CD4-positive, alpha-beta T cell (primary cell): ENCODE data around the gene FCGBP. TPM values are rescaled to one million over a fixed set of nuclear protein-coding genes. Genes with fewer than 3 reads are reported as not detected.

ENCODE experiments used
- ATAC-seq: fragments of 200-7000 bp; cut with Tn5 transposase; one replicate; pipeline ENCODE4 v1.10.0; 2022; ENCODE audit warnings: mild to moderate bottlenecking; ENCODE audit not compliant: poor library complexity
- CTCF ChIA-PET: fragments of 350-600 bp; sonication (Branson Sonifier 250); formaldehyde crosslinking; loops from one replicate; lab custom pipeline; 2021; ENCODE audit warnings: antibody characterized with exemption, inconsistent platforms; lab: Charles Lee
- POLR2A ChIA-PET: fragments of 350-600 bp; sonication (Branson Sonifier 250); formaldehyde crosslinking; loops from one replicate; lab custom pipeline; 2021; ENCODE audit warnings: antibody characterized with exemption, inconsistent platforms; lab: Charles Lee
- DNase-seq, 14 experiments: peaks; one replicate each; pipeline ENCODE4 v3.0.0-alpha.2; 2013 to 2020; ENCODE audit warnings: mixed read lengths in 2 of 14
- H3K27ac ChIP-seq, 2 donors: one replicate each; pipeline versions ENCODE4 v1.5.1 to v1.7.0; 2013; ENCODE audit warnings: low read length in 2 of 2, low read depth in 1 of 2, mild to moderate bottlenecking in 1 of 2
- H3K27me3 ChIP-seq, 2 experiments: 1 replicate in 1 of 2; 2 replicates in 1 of 2; pipeline versions ENCODE4 v1.6.1 to v1.7.0; 2013; ENCODE audit warnings: low read length in 2 of 2, control low read depth in 1 of 2, mild to moderate bottlenecking in 1 of 2, moderate library complexity in 1 of 2; ENCODE audit not compliant: insufficient read depth in 2 of 2, control insufficient read depth in 1 of 2
- H3K36me3 ChIP-seq: one replicate; pipeline ENCODE4 v1.6.1; 2013; ENCODE audit warnings: low read length, control low read depth; ENCODE audit not compliant: insufficient read depth
- H3K4me1 ChIP-seq: one replicate; pipeline ENCODE4 v1.6.1; 2013; ENCODE audit warnings: low read length, control low read depth; ENCODE audit not compliant: insufficient read depth
- H3K4me3 ChIP-seq: one replicate; pipeline ENCODE4 v1.5.1; 2013; ENCODE audit warnings: mild to moderate bottlenecking, low read length, moderate library complexity
- H3K9me3 ChIP-seq, 2 experiments: 1 replicate in 1 of 2; 2 replicates in 1 of 2; pipeline versions ENCODE4 v1.6.1 to v1.7.0; 2013; ENCODE audit warnings: low read length in 2 of 2, mild to moderate bottlenecking in 2 of 2, control low read depth in 1 of 2, moderate library complexity in 1 of 2; ENCODE audit not compliant: control insufficient read depth in 1 of 2, insufficient read depth in 1 of 2
- H3K27ac Mint-ChIP-seq: one replicate; pipeline ENCODE4 v1.8.0; 2020; ENCODE audit warnings: mixed read lengths
- H3K27me3 Mint-ChIP-seq: one replicate; pipeline ENCODE4 v1.8.0; 2021; ENCODE audit warnings: mixed read lengths
- H3K36me3 Mint-ChIP-seq: one replicate; pipeline ENCODE4 v1.8.0; 2021; ENCODE audit warnings: low read depth, mixed read lengths
- H3K4me1 Mint-ChIP-seq: one replicate; pipeline ENCODE4 v1.8.0; 2021; ENCODE audit warnings: low read depth, mixed read lengths
- H3K4me3 Mint-ChIP-seq: one replicate; pipeline ENCODE4 v1.8.0; 2020; ENCODE audit warnings: mild to moderate bottlenecking, mixed read lengths
- H3K9me3 Mint-ChIP-seq: one replicate; pipeline ENCODE4 v1.8.0; 2020; ENCODE audit warnings: mixed read lengths
- intact Hi-C, 2 experiments: fragments of 100-400 bp; cut with DNase I in 1 of 2; cut with micrococcal nuclease in 1 of 2; formaldehyde crosslinking; loops; one replicate each; pipeline versions ENCODE4 v1.15.1 to v1.9.0; 2023 to 2025; cut with DNase I, micrococcal nuclease
- total RNA-seq, 174 experiments: library from RNA in 2 of 174; stranded (reverse) in 2 of 174; gene quantifications; one replicate each; pipeline ENCODE4 v1.2.3 and lab custom pipeline; 2021 to 2026
- TF ChIP-seq, protein P1 (sequence below): fragments of 200-600 bp; IDR thresholded peaks from one replicate; pipeline ENCODE4 v1.8.0; 2022; ENCODE audit warnings: antibody characterized with exemption, mild to moderate bottlenecking

The FCGBP gene
- total RNA-seq, 2 experiments from 2014 or later = 16.3 to 19.1 TPM

DNA sequence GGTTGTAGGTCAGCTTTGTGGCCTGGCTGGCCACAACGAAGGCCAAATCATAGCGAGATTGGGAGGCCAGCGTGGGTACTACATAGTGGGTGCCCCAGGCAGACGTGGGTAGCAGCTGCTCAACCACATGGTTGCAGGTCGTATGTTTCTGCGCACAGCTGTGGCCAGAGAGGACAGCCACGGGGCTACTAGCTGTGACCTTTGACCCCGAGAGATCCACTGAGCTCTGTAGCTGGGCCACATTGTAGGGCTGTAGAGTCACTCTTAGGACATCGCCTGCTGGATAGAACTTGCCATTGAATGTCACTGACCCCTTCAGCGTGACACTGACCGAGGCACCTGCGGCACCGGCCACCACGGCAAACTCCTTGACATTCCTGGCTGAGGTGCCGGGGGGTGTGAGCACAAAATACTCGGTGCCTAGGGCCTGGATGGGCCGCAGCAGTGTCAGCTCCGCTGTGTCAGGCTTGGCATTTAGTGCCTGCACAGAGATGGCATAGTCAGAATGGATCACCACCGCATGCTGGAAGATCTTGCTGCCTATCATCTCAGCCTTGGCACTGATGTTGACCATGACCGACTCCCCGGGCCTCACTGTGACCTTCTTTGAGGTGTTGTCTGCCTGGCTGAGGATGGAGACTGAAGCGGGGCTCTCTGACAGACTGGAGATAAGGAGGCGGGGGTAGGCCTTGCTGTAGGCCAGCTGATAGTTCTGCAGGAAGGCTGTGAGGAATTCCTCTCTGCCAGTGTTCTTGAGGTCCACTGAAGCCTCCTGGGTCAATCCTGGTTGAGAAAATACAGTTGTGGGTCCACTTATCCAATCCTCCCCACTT, 6.7 kb downstream of the FCGBP start:
- intact Hi-C loops = no loop called here
- Histone ChIP-seq H3K9me3 (no peaks in the 10 kb centered on the region), H3K27me3 (no peaks in the 10 kb centered on the region), H3K4me3 (no peak overlapping the region), H3K4me1 (peaks cover 11% of the 10 kb centered on the region), H3K27ac (no peak overlapping the region), H3K36me3 (peaks cover 2% of the 10 kb centered on the region)
- DNase-seq (no peak), ATAC-seq (no peak)
- peaks cover 42% of the 10 kb centered on the region for H3K36me3 Mint-ChIP-seq
- H3K27me3 Mint-ChIP-seq = no peaks in the 10 kb centered on the region
- H3K4me1 Mint-ChIP-seq = peaks cover 46% of the 10 kb centered on the region
- CTCF ChIA-PET = interaction anchor here (2.6 kb wide), 1 partner anchor 43 kb away, joined by 10 read pairs; the partner anchor contains the start of gene PSMC4
- no peak overlapping the region for H3K4me3 Mint-ChIP-seq
- POLR2A ChIA-PET = interaction anchor here (0.9 to 1.7 kb wide), 3 partner anchors 9 to 43 kb away, joined by 3 to 6 read pairs (median 4); partner anchors contain the start of gene PSMC4
- TF ChIP-seq, protein P1, sequence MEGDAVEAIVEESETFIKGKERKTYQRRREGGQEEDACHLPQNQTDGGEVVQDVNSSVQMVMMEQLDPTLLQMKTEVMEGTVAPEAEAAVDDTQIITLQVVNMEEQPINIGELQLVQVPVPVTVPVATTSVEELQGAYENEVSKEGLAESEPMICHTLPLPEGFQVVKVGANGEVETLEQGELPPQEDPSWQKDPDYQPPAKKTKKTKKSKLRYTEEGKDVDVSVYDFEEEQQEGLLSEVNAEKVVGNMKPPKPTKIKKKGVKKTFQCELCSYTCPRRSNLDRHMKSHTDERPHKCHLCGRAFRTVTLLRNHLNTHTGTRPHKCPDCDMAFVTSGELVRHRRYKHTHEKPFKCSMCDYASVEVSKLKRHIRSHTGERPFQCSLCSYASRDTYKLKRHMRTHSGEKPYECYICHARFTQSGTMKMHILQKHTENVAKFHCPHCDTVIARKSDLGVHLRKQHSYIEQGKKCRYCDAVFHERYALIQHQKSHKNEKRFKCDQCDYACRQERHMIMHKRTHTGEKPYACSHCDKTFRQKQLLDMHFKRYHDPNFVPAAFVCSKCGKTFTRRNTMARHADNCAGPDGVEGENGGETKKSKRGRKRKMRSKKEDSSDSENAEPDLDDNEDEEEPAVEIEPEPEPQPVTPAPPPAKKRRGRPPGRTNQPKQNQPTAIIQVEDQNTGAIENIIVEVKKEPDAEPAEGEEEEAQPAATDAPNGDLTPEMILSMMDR = no peak
- peak overlapping the region; percentile 27 for H3K27ac Mint-ChIP-seq
- H3K9me3 Mint-ChIP-seq = no peaks in the 10 kb centered on the region

DNA sequence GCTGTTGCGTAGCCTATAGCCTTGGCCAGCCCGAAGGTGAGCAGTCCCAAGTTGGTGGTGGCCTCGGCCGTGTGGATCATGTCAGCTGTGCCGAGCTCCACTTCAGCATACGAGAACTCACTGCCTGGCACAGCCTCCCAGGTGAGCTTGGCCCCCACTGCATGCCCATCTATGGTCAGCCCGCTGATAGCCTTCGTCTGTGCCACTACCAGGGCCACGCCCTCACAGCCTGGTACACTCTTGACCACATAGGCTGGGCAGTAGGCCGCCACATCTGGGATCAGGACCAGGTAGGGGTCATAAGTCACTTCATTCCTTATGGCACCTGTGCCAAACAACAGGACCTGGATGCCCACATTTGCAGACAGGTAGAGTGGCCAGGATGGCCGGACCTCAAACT, 7.4 kb downstream of the FCGBP start:
- intact Hi-C loops = no loop called here
- Mint-ChIP-seq H3K4me1 (peaks cover 44% of the 10 kb centered on the region), H3K9me3 (no peaks in the 10 kb centered on the region), H3K27ac (no peak overlapping the region), H3K4me3 (no peak overlapping the region), H3K36me3 (peaks cover 42% of the 10 kb centered on the region), H3K27me3 (no peaks in the 10 kb centered on the region)
- Histone ChIP-seq H3K36me3 (peaks cover 2% of the 10 kb centered on the region), H3K27me3 (no peaks in the 10 kb centered on the region), H3K4me3 (no peak overlapping the region), H3K27ac (no peak overlapping the region), H3K9me3 (no peaks in the 10 kb centered on the region), H3K4me1 (peaks cover 11% of the 10 kb centered on the region)
- ChIA-PET POLR2A (interaction anchor here (1.7 kb wide), 1 partner anchor 43 kb away, joined by 6 read pairs; the partner anchor contains the start of gene PSMC4), CTCF (no interaction called here)
- TF ChIP-seq, protein P1 = no peak
- ATAC-seq = no peak
- no peak for DNase-seq

DNA sequence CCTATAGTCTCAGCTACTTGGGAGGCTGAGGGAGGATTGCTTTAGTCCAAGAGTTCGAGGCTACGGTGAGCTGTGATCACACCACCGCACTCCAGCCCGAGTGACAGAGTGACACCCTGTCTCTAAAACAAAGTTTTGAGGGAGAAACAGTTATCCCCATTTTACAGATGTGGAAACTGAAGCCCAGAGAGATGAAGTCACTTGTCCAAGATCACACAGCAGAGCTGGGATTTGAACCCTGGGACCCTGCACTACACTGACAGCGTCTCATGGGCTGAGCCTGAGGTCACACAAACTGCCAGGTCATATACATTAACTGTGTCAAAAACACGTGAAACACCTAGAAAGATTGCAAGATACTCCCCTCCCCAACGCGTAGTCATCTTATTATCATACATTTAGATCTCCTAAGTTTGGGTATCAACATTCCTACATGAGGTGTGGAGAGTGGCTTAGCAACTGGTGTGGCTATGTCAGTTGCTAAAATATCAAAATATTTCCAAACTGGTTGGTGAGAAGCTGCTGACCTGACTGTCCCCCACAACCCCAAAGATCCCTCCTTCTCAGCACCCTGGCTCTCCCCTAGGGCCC, 8.2 kb downstream of the FCGBP start:
- Histone ChIP-seq H3K9me3 (no peaks in the 10 kb centered on the region), H3K4me1 (peaks cover 11% of the 10 kb centered on the region), H3K36me3 (peaks cover 2% of the 10 kb centered on the region), H3K27ac (no peak overlapping the region), H3K4me3 (no peak overlapping the region), H3K27me3 (no peaks in the 10 kb centered on the region)
- H3K4me3 Mint-ChIP-seq = no peak overlapping the region
- no peak overlapping the region for H3K27ac Mint-ChIP-seq
- no peaks in the 10 kb centered on the region for H3K27me3 Mint-ChIP-seq
- no peak for ATAC-seq
- no peak for DNase-seq
- POLR2A ChIA-PET = interaction anchor here (0.5 to 1.2 kb wide), 4 partner anchors 16 to 250 kb away, joined by 3 to 5 read pairs (median 3); no protein-coding TSS in a partner anchor
- peaks cover 38% of the 10 kb centered on the region for H3K4me1 Mint-ChIP-seq
- intact Hi-C loops = no loop called here
- H3K36me3 Mint-ChIP-seq = peaks cover 42% of the 10 kb centered on the region
- TF ChIP-seq, protein P1 = no peak
- no peaks in the 10 kb centered on the region for H3K9me3 Mint-ChIP-seq
- CTCF ChIA-PET = no interaction called here
